Measurements from ENCODE around the gene CLASP1.
A peak's percentile ranks its signal among the peaks of the same experiment; 100 is the strongest.
"Not testable (repeated sequence)": the region's sequence is repeated elsewhere in the genome, so short reads cannot be mapped to it uniquely, and the experiment has no call there.

Gene CLASP1

GRCh38 chr2:121664086-121664485 is 14.8 kb upstream of the CLASP1 start:
- DNase-seq (ENCODE audit: low spot score): no peak
- no peak for TF ChIP-seq CTCF (IDR thresholded peaks at IDR 0.05; ENCODE audit: extremely low read depth, insufficient read depth, missing control alignments)
- in situ Hi-C loops (cut with MboI; ENCODE audit: low pct_unique_long_range_greater_than_20kb, low sequenced_read_pairs, unreplicated experiment): no loop called here

GRCh38 chr2:121663434-121663833 is 14.2 kb upstream of the CLASP1 start:
- in situ Hi-C loops (cut with MboI; ENCODE audit: low pct_unique_long_range_greater_than_20kb, low sequenced_read_pairs, unreplicated experiment): no loop called here
- DNase-seq (ENCODE audit: low spot score): no peak
- no peak for TF ChIP-seq CTCF (IDR thresholded peaks at IDR 0.05; ENCODE audit: extremely low read depth, insufficient read depth, missing control alignments)

- in situ Hi-C loops (cut with MboI; ENCODE audit: low pct_unique_long_range_greater_than_20kb, low sequenced_read_pairs, unreplicated experiment): no loop called here
- DNase-seq (ENCODE audit: low spot score): no peak
Measured at GRCh38 chr2:121662656-121663055, 13.4 kb upstream of the CLASP1 start.

GRCh38 chr2:121659933-121660332 is 10.7 kb upstream of the CLASP1 start:
- no peak for TF ChIP-seq CTCF (IDR thresholded peaks at IDR 0.05; ENCODE audit: extremely low read depth, insufficient read depth, missing control alignments)
- in situ Hi-C loops (cut with MboI; ENCODE audit: low pct_unique_long_range_greater_than_20kb, low sequenced_read_pairs, unreplicated experiment): loop anchor here (10.0 kb wide), 1 partner anchor 125 kb away; the partner anchor contains the start of gene RNU4ATAC
- DNase-seq (ENCODE audit: low spot score): no peak

More at GRCh38 chr2:121662656-121663055, 13.4 kb upstream of the CLASP1 start:
- TF ChIP-seq CTCF (IDR thresholded peaks at IDR 0.05; ENCODE audit: extremely low read depth, insufficient read depth, missing control alignments): no peak

- in situ Hi-C loops (cut with MboI; ENCODE audit: low pct_unique_long_range_greater_than_20kb, low sequenced_read_pairs, unreplicated experiment): loop anchor here (10.0 kb wide), 1 partner anchor 124 kb away; the partner anchor contains the start of gene RNU4ATAC
Measured at GRCh38 chr2:121658393-121658792, 9.1 kb upstream of the CLASP1 start.

GRCh38 chr2:121653035-121653434 is 3.8 kb upstream of the CLASP1 start:
- in situ Hi-C loops (cut with MboI; ENCODE audit: low pct_unique_long_range_greater_than_20kb, low sequenced_read_pairs, unreplicated experiment): loop anchor here (10.0 kb wide), 1 partner anchor 118 kb away; the partner anchor contains the start of gene RNU4ATAC
- DNase-seq (ENCODE audit: low spot score): no peak
- no peak for TF ChIP-seq CTCF (IDR thresholded peaks at IDR 0.05; ENCODE audit: extremely low read depth, insufficient read depth, missing control alignments)

More at GRCh38 chr2:121658393-121658792, 9.1 kb upstream of the CLASP1 start:
- DNase-seq (ENCODE audit: low spot score): not testable (repeated sequence)

GRCh38 chr2:121650315-121650930 is 1.2 kb upstream of the CLASP1 start:
- in situ Hi-C loops (cut with MboI; ENCODE audit: low pct_unique_long_range_greater_than_20kb, low sequenced_read_pairs, unreplicated experiment): loop anchor here (10.0 kb wide), 1 partner anchor 116 kb away; the partner anchor contains the start of gene RNU4ATAC
- TF ChIP-seq CTCF (IDR thresholded peaks at IDR 0.05; ENCODE audit: extremely low read depth, insufficient read depth, missing control alignments): no peak
- DNase-seq (ENCODE audit: low spot score): peak; percentile 35
